AG08396 (cell line): ENCODE measurements around the gene RRP1.
"Not testable (repeated sequence)": the region's sequence is repeated elsewhere in the genome, so short reads cannot be mapped to it uniquely, and the experiment has no call there.

Source experiments
- DNase-seq: peaks from one replicate; pipeline ENCODE4 v3.0.0; 2012; ENCODE audit warnings: low spot score, mixed read lengths

Gene RRP1

GRCh38 chr21:43840259-43840658 is 50.9 kb downstream of the RRP1 start:
- DNase-seq = no peak

- DNase-seq = no peak
Observed at GRCh38 chr21:43842742-43843141, 53.4 kb downstream of the RRP1 start.

- DNase-seq = not testable (repeated sequence)
Observed at GRCh38 chr21:43844906-43845305, 55.5 kb downstream of the RRP1 start.

- DNase-seq = no peak
Observed at GRCh38 chr21:43845386-43845785, 56.0 kb downstream of the RRP1 start.

- DNase-seq = no peak
Observed at GRCh38 chr21:43846430-43846829, 57.1 kb downstream of the RRP1 start.

- no peak for DNase-seq
Observed at GRCh38 chr21:43847301-43847700, 57.9 kb downstream of the RRP1 start.

- no peak for DNase-seq
Observed at GRCh38 chr21:43848771-43849170, 59.4 kb downstream of the RRP1 start.

GRCh38 chr21:43849532-43850299 is 60.3 kb downstream of the RRP1 start:
- no peak for DNase-seq

- no peak for DNase-seq
Observed at GRCh38 chr21:43850728-43851295, 61.4 kb downstream of the RRP1 start.

- no peak for DNase-seq
Observed at GRCh38 chr21:43851593-43851992, 62.2 kb downstream of the RRP1 start.

GRCh38 chr21:43853851-43854772 is 64.7 kb downstream of the RRP1 start:
- DNase-seq = no peak
